Brain microvascular endothelial cell (primary cell): ENCODE measurements around the gene CHST13.

ENCODE experiments used
- DNase-seq: peaks from one replicate; pipeline ENCODE4 v3.0.0-alpha.2; 2020
- H3K27ac ChIP-seq: fragments of 250-450 bp; sonication (Bioruptor Pico); 2 replicates; pipeline ENCODE4 v1.5.1; 2020; ENCODE audit warnings: mild to moderate bottlenecking, moderate library complexity
- H3K27me3 ChIP-seq: fragments of 250-450 bp; sonication (Bioruptor Pico); replicated peaks from 2 replicates; pipeline ENCODE4 v1.5.1; 2020; ENCODE audit warnings: mild to moderate bottlenecking
- H3K36me3 ChIP-seq: fragments of 250-450 bp; sonication (Bioruptor Pico); replicated peaks from 2 replicates; pipeline ENCODE4 v1.5.1; 2020; ENCODE audit warnings: mild to moderate bottlenecking
- H3K4me3 ChIP-seq: 2 replicates; pipeline ENCODE4 v1.5.1; 2011; ENCODE audit warnings: low read depth, mild to moderate bottlenecking, control low read depth, low read length, moderate library complexity
- in situ Hi-C: cut with HindIII; loops from 2 replicates; pipeline ENCODE4 v1.10.0; 2017; ENCODE audit warnings: low sequenced_read_pairs, low pct_ligation_motif_present
- TF ChIP-seq, protein P1 (sequence below): IDR thresholded peaks from 2 replicates; pipeline ENCODE4 v1.5.1; 2011; ENCODE audit warnings: low read depth, mild to moderate bottlenecking, moderate library complexity, low read length, control low read depth, inconsistent platforms; ENCODE audit errors: missing control alignments

The CHST13 gene

GRCh38 chr3:126482503-126483255 lies 41.3 kb upstream of the CHST13 start:
- TF ChIP-seq, protein P1, sequence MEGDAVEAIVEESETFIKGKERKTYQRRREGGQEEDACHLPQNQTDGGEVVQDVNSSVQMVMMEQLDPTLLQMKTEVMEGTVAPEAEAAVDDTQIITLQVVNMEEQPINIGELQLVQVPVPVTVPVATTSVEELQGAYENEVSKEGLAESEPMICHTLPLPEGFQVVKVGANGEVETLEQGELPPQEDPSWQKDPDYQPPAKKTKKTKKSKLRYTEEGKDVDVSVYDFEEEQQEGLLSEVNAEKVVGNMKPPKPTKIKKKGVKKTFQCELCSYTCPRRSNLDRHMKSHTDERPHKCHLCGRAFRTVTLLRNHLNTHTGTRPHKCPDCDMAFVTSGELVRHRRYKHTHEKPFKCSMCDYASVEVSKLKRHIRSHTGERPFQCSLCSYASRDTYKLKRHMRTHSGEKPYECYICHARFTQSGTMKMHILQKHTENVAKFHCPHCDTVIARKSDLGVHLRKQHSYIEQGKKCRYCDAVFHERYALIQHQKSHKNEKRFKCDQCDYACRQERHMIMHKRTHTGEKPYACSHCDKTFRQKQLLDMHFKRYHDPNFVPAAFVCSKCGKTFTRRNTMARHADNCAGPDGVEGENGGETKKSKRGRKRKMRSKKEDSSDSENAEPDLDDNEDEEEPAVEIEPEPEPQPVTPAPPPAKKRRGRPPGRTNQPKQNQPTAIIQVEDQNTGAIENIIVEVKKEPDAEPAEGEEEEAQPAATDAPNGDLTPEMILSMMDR: no peak
- DNase-seq: no peak
- Histone ChIP-seq H3K4me3 (no peak overlapping the region), H3K36me3 (no peaks in the 10 kb centered on the region), H3K27ac (no peak overlapping the region), H3K27me3 (no peaks in the 10 kb centered on the region)
- in situ Hi-C loops: no loop called here

DNA sequence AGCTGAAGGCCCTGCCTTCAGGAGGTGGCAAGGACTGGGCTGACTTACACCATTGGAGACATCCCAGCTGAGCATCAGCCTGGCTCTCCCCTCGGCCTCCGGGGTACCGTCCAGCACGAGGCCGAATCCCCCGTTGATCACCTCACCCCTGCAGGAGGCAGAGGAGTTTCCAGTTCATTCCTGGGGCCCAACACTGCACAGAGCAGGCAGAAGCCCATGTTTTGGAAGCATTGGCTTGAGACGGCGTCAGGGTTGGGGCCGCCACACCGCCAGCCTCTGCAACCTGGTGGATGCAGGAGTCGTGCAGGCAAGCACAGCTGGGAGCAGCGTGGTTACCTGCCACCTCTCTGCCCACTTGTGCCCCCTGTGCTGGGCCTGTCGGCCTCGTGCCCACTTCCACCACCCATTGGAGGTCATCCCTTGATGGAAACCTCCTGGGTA lies 40.6 kb upstream of the CHST13 start:
- TF ChIP-seq, protein P1: no peak
- no peak overlapping the region for H3K4me3 ChIP-seq
- in situ Hi-C loops: no loop called here
- H3K36me3 ChIP-seq: no peaks in the 10 kb centered on the region
- no peaks in the 10 kb centered on the region for H3K27me3 ChIP-seq
- DNase-seq: no peak
- no peak overlapping the region for H3K27ac ChIP-seq

DNA sequence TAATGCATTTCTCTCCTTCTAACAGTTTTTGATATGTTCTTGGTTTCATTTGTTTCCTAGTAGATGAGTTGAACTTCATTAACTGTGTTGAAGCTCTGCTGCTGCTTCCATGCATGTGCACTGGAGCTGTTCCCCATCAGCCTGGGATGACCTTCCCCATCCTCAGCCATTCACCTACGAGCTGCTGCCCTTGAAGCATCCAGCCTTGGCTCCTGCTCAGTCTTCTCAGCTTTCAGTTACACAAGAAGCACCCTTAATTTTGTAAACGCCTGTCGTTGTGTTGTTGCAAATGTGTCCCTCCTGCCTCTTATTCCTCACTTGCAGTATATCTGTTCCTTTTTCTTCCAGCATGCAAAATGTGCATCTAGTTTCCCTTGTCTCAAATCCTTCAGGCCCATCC lies 39.8 kb upstream of the CHST13 start:
- Histone ChIP-seq H3K27ac (no peak overlapping the region), H3K4me3 (no peak overlapping the region), H3K36me3 (no peaks in the 10 kb centered on the region), H3K27me3 (no peaks in the 10 kb centered on the region)
- TF ChIP-seq, protein P1: no peak
- DNase-seq: no peak
- in situ Hi-C loops: no loop called here

DNA sequence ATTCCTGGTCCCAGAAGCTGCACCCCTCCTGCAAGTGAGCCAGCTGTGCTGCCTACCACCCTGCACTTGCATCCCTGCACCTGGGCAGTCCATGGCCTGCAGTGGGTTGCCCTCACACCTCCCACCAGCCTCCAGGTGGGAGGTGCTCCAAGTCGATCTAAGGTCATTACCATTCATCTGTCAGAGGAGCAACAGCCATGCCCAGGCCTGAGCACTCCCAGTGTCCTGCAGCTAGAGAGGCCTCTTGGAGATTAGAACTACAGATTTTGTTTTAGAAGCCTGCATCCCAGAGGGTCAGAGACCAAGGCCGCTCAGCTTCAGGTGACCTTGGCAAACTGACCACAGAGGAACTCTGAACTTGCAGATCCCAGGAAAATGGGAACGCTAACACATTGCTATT lies 39.3 kb upstream of the CHST13 start:
- DNase-seq: no peak
- Histone ChIP-seq H3K27ac (no peak overlapping the region), H3K36me3 (no peaks in the 10 kb centered on the region), H3K4me3 (no peak overlapping the region), H3K27me3 (no peaks in the 10 kb centered on the region)
- TF ChIP-seq, protein P1: no peak
- in situ Hi-C loops: no loop called here

DNA sequence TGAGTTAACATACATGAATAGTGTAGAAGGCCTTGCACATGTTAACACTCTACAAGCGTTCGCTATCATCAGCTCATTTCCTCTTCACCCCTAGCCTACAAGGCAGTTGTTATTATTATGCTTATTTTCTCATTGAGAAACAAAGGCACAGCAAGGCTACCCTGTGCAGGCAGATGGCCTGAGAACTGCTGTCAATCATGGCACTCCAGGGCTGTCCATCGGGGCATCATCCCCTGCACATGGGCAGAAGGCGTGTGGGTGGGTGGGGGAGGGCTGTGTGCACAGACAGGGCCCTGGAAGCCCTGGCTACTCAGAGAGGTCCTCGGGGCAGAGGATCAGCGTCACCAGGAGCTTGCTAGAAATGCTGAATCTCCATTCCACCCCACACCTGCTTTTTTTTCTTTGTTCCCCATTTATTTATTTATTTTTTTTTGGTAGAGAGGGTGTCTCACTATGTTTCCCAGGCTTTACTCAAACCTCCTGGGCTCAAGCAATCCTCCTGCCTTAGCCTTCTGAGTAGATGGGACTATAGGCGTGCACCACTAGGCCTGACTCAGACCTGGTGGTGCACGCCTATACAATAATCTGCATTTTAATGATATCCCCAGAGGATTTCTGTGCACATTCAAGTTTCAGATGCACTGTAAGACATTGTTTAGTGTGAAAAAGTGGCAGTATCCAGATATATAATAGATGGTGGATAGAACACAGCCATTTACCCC lies 38.6 kb upstream of the CHST13 start:
- Histone ChIP-seq H3K27me3 (peaks cover 2% of the 10 kb centered on the region), H3K4me3 (no peak overlapping the region), H3K27ac (no peak overlapping the region), H3K36me3 (no peaks in the 10 kb centered on the region)
- TF ChIP-seq, protein P1: no peak
- no peak for DNase-seq
- in situ Hi-C loops: no loop called here
